G401 (cell line): Measurements from ENCODE around the gene ATP9B. TPM values are rescaled to one million over a fixed set of nuclear protein-coding genes. Genes with fewer than 3 reads are reported as not detected.

Experiments used
- DNase-seq: peaks from one replicate; pipeline ENCODE4 v3.0.0-alpha.2; 2015; ENCODE audit warnings: low spot score
- in situ Hi-C: cut with HindIII; loops from 2 replicates; pipeline ENCODE4 v1.10.0; 2016; ENCODE audit warnings: low sequenced_read_pairs, mixed read lengths
- total RNA-seq: library from RNA; depleted of rRNA; stranded (reverse); fragments of >200 nt; shearing (Covaris generic); gene quantifications from 2 replicates; pipeline ENCODE4 v1.2.3, GENCODE V29; 2014

Gene ATP9B
- total RNA-seq, 1 experiment from 2014 or later: 16.3 TPM

GRCh38 chr18:79381811-79382311 lies 312.7 kb downstream of the ATP9B start:
- in situ Hi-C loops: loop anchor here (10.0 kb wide), 1 partner anchor 203 kb away; no protein-coding TSS in a partner anchor

GRCh38 chr18:79382681-79383387 lies 313.6 kb downstream of the ATP9B start:
- DNase-seq: no peak
- in situ Hi-C loops: loop anchor here (10.0 kb wide), 1 partner anchor 202 kb away; no protein-coding TSS in a partner anchor

More at GRCh38 chr18:79381811-79382311, 312.7 kb downstream of the ATP9B start:
- no peak for DNase-seq

- in situ Hi-C loops: loop anchor here (10.0 kb wide), 1 partner anchor 201 kb away; no protein-coding TSS in a partner anchor
- no peak for DNase-seq
Measured at GRCh38 chr18:79383388-79384056, 314.3 kb downstream of the ATP9B start.

GRCh38 chr18:79384151-79384807 lies 315.1 kb downstream of the ATP9B start:
- in situ Hi-C loops: loop anchor here (10.0 kb wide), 1 partner anchor 201 kb away; no protein-coding TSS in a partner anchor
- DNase-seq: no peak

- DNase-seq: no peak
- in situ Hi-C loops: loop anchor here (10.0 kb wide), 1 partner anchor 200 kb away; no protein-coding TSS in a partner anchor
Measured at GRCh38 chr18:79384834-79385233, 315.6 kb downstream of the ATP9B start.

- in situ Hi-C loops: loop anchor here (10.0 kb wide), 1 partner anchor 199 kb away; no protein-coding TSS in a partner anchor
- no peak for DNase-seq
Measured at GRCh38 chr18:79385326-79385707, 316.1 kb downstream of the ATP9B start.

- in situ Hi-C loops: loop anchor here (10.0 kb wide), 1 partner anchor 199 kb away; no protein-coding TSS in a partner anchor
- DNase-seq: no peak
Measured at GRCh38 chr18:79385708-79386341, 316.6 kb downstream of the ATP9B start.

- in situ Hi-C loops: loop anchor here (10.0 kb wide), 1 partner anchor 198 kb away; no protein-coding TSS in a partner anchor
- no peak for DNase-seq
Measured at GRCh38 chr18:79386547-79386946, 317.4 kb downstream of the ATP9B start.

GRCh38 chr18:79387214-79387613 lies 318.0 kb downstream of the ATP9B start:
- no peak for DNase-seq
- in situ Hi-C loops: loop anchor here (10.0 kb wide), 1 partner anchor 198 kb away; no protein-coding TSS in a partner anchor

- no peak for DNase-seq
- in situ Hi-C loops: loop anchor here (10.0 kb wide), 1 partner anchor 197 kb away; no protein-coding TSS in a partner anchor
Measured at GRCh38 chr18:79387615-79388014, 318.4 kb downstream of the ATP9B start.

- in situ Hi-C loops: loop anchor here (10.0 kb wide), 1 partner anchor 197 kb away; no protein-coding TSS in a partner anchor
- no peak for DNase-seq
Measured at GRCh38 chr18:79388043-79388442, 318.8 kb downstream of the ATP9B start.

- in situ Hi-C loops: loop anchor here (10.0 kb wide), 1 partner anchor 195 kb away; no protein-coding TSS in a partner anchor
- no peak for DNase-seq
Measured at GRCh38 chr18:79389689-79390088, 320.5 kb downstream of the ATP9B start.

- no peak for DNase-seq
- in situ Hi-C loops: no loop called here
Measured at GRCh38 chr18:79392226-79392625, 323.0 kb downstream of the ATP9B start.

GRCh38 chr18:79393181-79393634 lies 324.0 kb downstream of the ATP9B start:
- DNase-seq: no peak
- in situ Hi-C loops: no loop called here

GRCh38 chr18:79393635-79394533 lies 324.7 kb downstream of the ATP9B start:
- in situ Hi-C loops: no loop called here
- DNase-seq: peak; percentile 24

GRCh38 chr18:79394534-79395307 lies 325.5 kb downstream of the ATP9B start:
- in situ Hi-C loops: no loop called here
- no peak for DNase-seq

- in situ Hi-C loops: no loop called here
- DNase-seq: no peak
Measured at GRCh38 chr18:79395308-79395640, 326.1 kb downstream of the ATP9B start.
